Tibial artery (tissue), 4 donors: ENCODE data around the gene SCRN1.

ENCODE experiments used
- DNase-seq, 2 donors: peaks; one replicate each; pipeline ENCODE4 v3.0.0-alpha.2; 2019
- H3K27ac ChIP-seq, 2 donors: fragments of 200-600 bp; sonication (generic) in 1 of 2; 1 replicate in 1 of 2; 2 replicates in 1 of 2; pipeline ENCODE4 v1.5.1; 2018 to 2019; ENCODE audit warnings: mild to moderate bottlenecking in 1 of 2
- H3K27me3 ChIP-seq, 2 donors: fragments of 200-600 bp; sonication (generic) in 1 of 2; one replicate each; pipeline versions ENCODE4 v1.5.1 to v1.6.0; 2016 to 2019
- H3K36me3 ChIP-seq, 3 donors: fragments of 200-600 bp; sonication (generic) in 2 of 3; one replicate each; pipeline ENCODE4 v1.5.1; 2016 to 2019; ENCODE audit warnings: mild to moderate bottlenecking in 2 of 3
- H3K4me1 ChIP-seq, 4 donors: fragments of 200-600 bp; sonication (generic) in 2 of 4; 1 replicate in 3 of 4; 2 replicates in 1 of 4; pipeline ENCODE4 v1.5.1; 2016 to 2019
- H3K4me3 ChIP-seq, 2 donors: fragments of 200-600 bp; sonication (generic) in 1 of 2; 1 replicate in 1 of 2; 2 replicates in 1 of 2; pipeline ENCODE4 v1.5.1; 2018 to 2019; ENCODE audit warnings: mild to moderate bottlenecking in 2 of 2
- H3K9me3 ChIP-seq, 3 donors: fragments of 200-600 bp; sonication (generic) in 1 of 3; one replicate each; pipeline ENCODE4 v1.5.1; 2016 to 2019
- CTCF ChIP-seq, 2 experiments: fragments of 200-600 bp in 1 of 2; fragments of 450-650 bp in 1 of 2; IDR thresholded peaks; one replicate each; pipeline ENCODE4 v1.5.1; 2017 to 2019; ENCODE audit warnings: antibody characterized with exemption in 2 of 2, mild to moderate bottlenecking in 1 of 2, moderate library complexity in 1 of 2
- intact Hi-C: fragments of 100-400 bp; cut with DNase I; formaldehyde crosslinking; loops from one replicate; pipeline ENCODE4 v1.15.0; 2023; ENCODE audit warnings: low total_unique reads

SCRN1 gene

GRCh38 chr7:29935111-29935510 lies 54.5 kb downstream of the SCRN1 start:
- no peaks in the 10 kb centered on the region for H3K4me1 ChIP-seq
- H3K9me3 ChIP-seq: no peaks in the 10 kb centered on the region
- H3K27ac ChIP-seq: no peak overlapping the region
- no peak for TF ChIP-seq CTCF (IDR thresholded peaks at IDR 0.05)
- H3K27me3 ChIP-seq: no peaks in the 10 kb centered on the region
- peaks cover 50 to 84% (median 51%) of the 10 kb centered on the region in 3 donors for H3K36me3 ChIP-seq
- intact Hi-C loops: no loop called here
- DNase-seq: no peak
- no peak overlapping the region for H3K4me3 ChIP-seq

GRCh38 chr7:29929018-29929807 lies 60.4 kb downstream of the SCRN1 start:
- intact Hi-C loops: no loop called here
- H3K9me3 ChIP-seq: no peaks in the 10 kb centered on the region
- peaks cover 9 to 48% (median 12%) of the 10 kb centered on the region in 3 donors for H3K36me3 ChIP-seq
- no peak for DNase-seq
- no peak overlapping the region for H3K27ac ChIP-seq
- no peaks in the 10 kb centered on the region for H3K27me3 ChIP-seq
- TF ChIP-seq CTCF (IDR thresholded peaks at IDR 0.05): no peak
- no peak overlapping the region for H3K4me3 ChIP-seq
- H3K4me1 ChIP-seq: no peaks in the 10 kb centered on the region

- H3K36me3 ChIP-seq: peaks cover 23 to 57% (median 32%) of the 10 kb centered on the region in 3 donors
- no peak for DNase-seq
- H3K27ac ChIP-seq: no peak overlapping the region
- no peak overlapping the region for H3K4me3 ChIP-seq
- intact Hi-C loops: no loop called here
- no peaks in the 10 kb centered on the region for H3K27me3 ChIP-seq
- TF ChIP-seq CTCF (IDR thresholded peaks at IDR 0.05): no peak
- no peaks in the 10 kb centered on the region for H3K9me3 ChIP-seq
- H3K4me1 ChIP-seq: no peaks in the 10 kb centered on the region
These were observed 62.9 kb downstream of the SCRN1 start for GRCh38 chr7:29926741-29927140.

- H3K4me1 ChIP-seq: no peaks in the 10 kb centered on the region
- H3K36me3 ChIP-seq: peaks cover 23 to 57% (median 33%) of the 10 kb centered on the region in 3 donors
- H3K27ac ChIP-seq: no peak overlapping the region
- H3K27me3 ChIP-seq: no peaks in the 10 kb centered on the region
- no peak for DNase-seq
- TF ChIP-seq CTCF (IDR thresholded peaks at IDR 0.05): no peak
- H3K4me3 ChIP-seq: no peak overlapping the region
- intact Hi-C loops: no loop called here
- no peaks in the 10 kb centered on the region for H3K9me3 ChIP-seq
These were observed 63.4 kb downstream of the SCRN1 start for GRCh38 chr7:29926216-29926615.

- intact Hi-C loops: loop anchor here (5.0 kb wide), 3 partner anchors 47 to 292 kb away; no protein-coding TSS in a partner anchor
- Histone ChIP-seq H3K4me1 (no peaks in the 10 kb centered on the region), H3K4me3 (no peak overlapping the region), H3K27ac (no peak overlapping the region), H3K36me3 (peaks cover 16 to 48% (median 33%) of the 10 kb centered on the region in 3 donors), H3K9me3 (no peaks in the 10 kb centered on the region), H3K27me3 (no peaks in the 10 kb centered on the region)
- DNase-seq: no peak
- TF ChIP-seq CTCF (IDR thresholded peaks at IDR 0.05): no peak
These were observed 64.9 kb downstream of the SCRN1 start for GRCh38 chr7:29924684-29925083.
